ENCODE data around the gene CETN2.
"Not testable (repeated sequence)": the region's sequence is repeated elsewhere in the genome, so short reads cannot be mapped to it uniquely, and the experiment has no call there.

Gene CETN2

GRCh38 chrX:152842772-152843338 is 12.3 kb upstream of the CETN2 start:
- TF ChIP-seq, protein P1, sequence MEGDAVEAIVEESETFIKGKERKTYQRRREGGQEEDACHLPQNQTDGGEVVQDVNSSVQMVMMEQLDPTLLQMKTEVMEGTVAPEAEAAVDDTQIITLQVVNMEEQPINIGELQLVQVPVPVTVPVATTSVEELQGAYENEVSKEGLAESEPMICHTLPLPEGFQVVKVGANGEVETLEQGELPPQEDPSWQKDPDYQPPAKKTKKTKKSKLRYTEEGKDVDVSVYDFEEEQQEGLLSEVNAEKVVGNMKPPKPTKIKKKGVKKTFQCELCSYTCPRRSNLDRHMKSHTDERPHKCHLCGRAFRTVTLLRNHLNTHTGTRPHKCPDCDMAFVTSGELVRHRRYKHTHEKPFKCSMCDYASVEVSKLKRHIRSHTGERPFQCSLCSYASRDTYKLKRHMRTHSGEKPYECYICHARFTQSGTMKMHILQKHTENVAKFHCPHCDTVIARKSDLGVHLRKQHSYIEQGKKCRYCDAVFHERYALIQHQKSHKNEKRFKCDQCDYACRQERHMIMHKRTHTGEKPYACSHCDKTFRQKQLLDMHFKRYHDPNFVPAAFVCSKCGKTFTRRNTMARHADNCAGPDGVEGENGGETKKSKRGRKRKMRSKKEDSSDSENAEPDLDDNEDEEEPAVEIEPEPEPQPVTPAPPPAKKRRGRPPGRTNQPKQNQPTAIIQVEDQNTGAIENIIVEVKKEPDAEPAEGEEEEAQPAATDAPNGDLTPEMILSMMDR (IDR thresholded peaks at IDR 0.05; ENCODE audit: control insufficient read depth, insufficient read depth, low read depth, low read length, missing control alignments) = no peak
- no peak overlapping the region for H3K4me3 ChIP-seq (ENCODE audit: control insufficient read depth, low read depth, low read length)
- no peak for DNase-seq (ENCODE audit: low read depth)

GRCh38 chrX:152835470-152835869 is 4.9 kb upstream of the CETN2 start:
- H3K4me3 ChIP-seq (ENCODE audit: control insufficient read depth, low read depth, low read length); DNase-seq (ENCODE audit: low read depth): not testable (repeated sequence)

DNA sequence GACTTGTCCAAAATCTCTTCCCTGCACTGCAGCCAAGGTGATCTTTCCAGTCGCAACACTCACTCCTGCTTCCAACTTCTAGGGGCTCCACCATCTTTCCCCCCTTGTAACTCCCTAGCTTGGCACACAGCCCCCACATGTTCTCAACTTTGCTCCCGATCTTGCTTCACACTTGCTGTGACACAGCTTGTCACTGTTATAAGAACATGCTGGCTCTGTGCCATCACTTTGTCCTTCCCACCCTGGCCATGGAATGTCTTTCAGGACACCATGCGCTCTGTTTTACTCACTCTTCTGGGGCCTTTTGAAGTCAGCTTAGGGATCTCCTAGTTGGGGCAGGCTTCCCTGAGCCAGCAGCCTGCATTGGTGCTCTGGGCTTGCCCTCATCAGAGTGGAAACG is 2.8 kb upstream of the CETN2 start:
- no peak for DNase-seq (ENCODE audit: low read depth)
- TF ChIP-seq, protein P1 (IDR thresholded peaks at IDR 0.05; ENCODE audit: control insufficient read depth, insufficient read depth, low read depth, low read length, missing control alignments) = no peak
- H3K4me3 ChIP-seq (ENCODE audit: control insufficient read depth, low read depth, low read length) = no peak overlapping the region

DNA sequence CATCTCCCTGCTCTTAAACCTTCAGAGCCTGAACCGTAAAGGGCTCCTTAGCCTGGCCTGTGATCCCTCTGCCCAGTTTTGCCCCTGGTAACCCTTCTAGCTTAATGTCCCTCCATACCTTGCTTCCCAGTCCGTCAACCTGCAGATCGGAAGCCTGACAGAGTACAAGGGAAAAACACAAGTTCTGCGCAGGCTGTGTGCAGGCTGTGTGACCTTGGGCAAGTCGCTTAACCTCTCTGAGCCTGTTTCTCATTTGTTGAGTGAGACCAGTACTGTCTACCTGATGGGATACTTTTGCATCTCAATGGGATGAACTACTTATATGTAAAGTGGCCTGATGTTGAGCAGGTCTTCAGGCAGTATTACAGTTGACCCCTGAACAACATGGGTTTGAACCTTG is 2.0 kb upstream of the CETN2 start:
- DNase-seq (ENCODE audit: low read depth) = no peak
- TF ChIP-seq, protein P1 (IDR thresholded peaks at IDR 0.05; ENCODE audit: control insufficient read depth, insufficient read depth, low read depth, low read length, missing control alignments) = no peak
- H3K4me3 ChIP-seq (ENCODE audit: control insufficient read depth, low read depth, low read length) = no peak overlapping the region

DNA sequence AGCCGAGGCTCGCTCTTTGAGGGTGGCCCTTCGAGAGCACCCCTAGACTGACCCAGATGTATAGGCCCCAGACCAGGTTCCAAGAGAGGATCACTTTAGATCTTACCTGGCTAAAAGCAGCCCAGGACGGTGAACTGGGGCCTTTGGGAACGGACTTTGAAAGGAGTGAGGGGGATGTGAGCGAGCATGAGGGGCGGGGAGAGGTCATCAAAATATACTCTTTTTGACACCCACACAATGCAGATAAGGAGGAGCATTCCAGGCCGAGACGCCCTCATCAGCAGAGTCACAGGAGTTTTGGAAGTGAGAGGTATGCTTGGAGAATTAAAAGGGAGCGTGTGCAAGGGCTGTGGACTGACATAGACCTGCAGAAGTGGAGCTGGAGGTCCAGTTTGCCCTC is 834 bp upstream of the CETN2 start:
- no peak for DNase-seq (ENCODE audit: low read depth)
- TF ChIP-seq, protein P1 (IDR thresholded peaks at IDR 0.05; ENCODE audit: control insufficient read depth, insufficient read depth, low read depth, low read length, missing control alignments) = no peak
- peak overlapping the region; percentile 76 for H3K4me3 ChIP-seq (ENCODE audit: control insufficient read depth, low read depth, low read length)

GRCh38 chrX:152824841-152825374 is 5.6 kb downstream of the CETN2 start:
- H3K4me3 ChIP-seq (ENCODE audit: control insufficient read depth, low read depth, low read length) = no peak overlapping the region
- no peak for DNase-seq (ENCODE audit: low read depth)
- TF ChIP-seq, protein P1 (IDR thresholded peaks at IDR 0.05; ENCODE audit: control insufficient read depth, insufficient read depth, low read depth, low read length, missing control alignments) = no peak

DNA sequence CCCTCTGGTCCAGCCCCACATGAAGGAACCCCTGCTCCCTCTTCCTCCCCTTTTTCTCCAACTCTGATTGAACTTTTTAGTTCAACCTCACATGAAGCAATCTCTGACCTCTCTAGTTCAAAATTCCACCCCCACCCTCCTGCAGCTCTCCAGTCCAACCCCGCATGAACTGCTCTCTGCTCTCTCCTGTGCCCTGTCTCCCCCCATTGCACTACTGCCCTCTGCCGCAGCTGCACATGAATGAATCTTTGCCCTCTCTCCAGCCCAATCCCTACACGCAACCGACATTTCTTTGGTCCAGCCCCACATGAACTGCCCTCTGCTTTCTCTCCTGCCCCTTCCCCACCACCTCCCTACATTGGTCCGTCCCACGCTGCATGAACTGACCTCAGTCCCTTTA is 6.9 kb downstream of the CETN2 start:
- TF ChIP-seq, protein P1 (IDR thresholded peaks at IDR 0.05; ENCODE audit: control insufficient read depth, insufficient read depth, low read depth, low read length, missing control alignments) = no peak
- DNase-seq (ENCODE audit: low read depth) = no peak
- H3K4me3 ChIP-seq (ENCODE audit: control insufficient read depth, low read depth, low read length) = no peak overlapping the region

All from AG09309 (cell line).